Activated T-helper 1 cell treated with Interleukin-2 at 50 U/mL for 16 hours (primary cell): Measurements from ENCODE around the gene SYT1.
"Not testable (repeated sequence)": the region's sequence is repeated elsewhere in the genome, so short reads cannot be mapped to it uniquely, and the experiment has no call there.

ENCODE experiments used
- DNase-seq: peaks from one replicate; pipeline ENCODE4 v3.0.0-alpha.2; 2020; ENCODE audit warnings: low read depth

Gene SYT1

GRCh38 chr12:79141776-79142175 is 277.2 kb downstream of the SYT1 start:
- DNase-seq, result no peak

DNA sequence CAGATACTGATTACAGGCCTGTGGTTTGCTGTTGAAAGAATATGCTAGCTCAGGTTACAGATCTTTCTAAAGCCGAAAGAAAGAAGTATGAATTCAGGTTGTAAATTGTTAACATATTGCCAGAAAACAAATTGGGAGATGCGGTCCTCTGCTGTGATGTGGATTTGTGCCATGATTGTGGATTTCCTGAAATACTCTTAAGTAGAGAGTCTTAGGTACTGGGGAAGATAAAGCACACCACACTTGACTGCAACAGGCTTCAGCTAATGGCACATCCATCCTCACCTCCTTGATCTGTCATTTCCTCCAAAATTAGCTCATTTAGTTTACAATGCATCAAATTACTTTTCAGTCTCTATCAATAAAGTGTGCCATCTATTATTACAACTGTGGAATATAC is 279.2 kb downstream of the SYT1 start:
- DNase-seq, result no peak

DNA sequence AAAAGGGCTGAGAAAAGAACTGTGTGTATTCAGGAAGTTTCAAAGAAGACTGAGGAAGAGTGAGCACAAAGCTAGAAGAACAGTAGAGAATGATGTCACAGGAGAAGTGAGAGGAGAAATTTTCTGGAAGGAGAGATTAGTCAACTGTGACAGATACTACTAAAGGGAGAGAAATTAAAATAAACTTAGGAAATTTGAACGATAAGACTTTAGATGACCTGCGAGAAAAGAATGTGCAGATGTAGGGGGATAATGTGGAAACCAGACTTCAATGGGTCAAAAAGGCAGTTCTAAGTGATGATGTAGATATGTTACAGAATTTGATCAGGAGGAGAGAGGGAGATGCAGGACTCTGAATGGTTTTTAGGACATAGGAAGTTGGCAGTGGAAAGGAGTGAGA is 287.4 kb downstream of the SYT1 start:
- no peak for DNase-seq

DNA sequence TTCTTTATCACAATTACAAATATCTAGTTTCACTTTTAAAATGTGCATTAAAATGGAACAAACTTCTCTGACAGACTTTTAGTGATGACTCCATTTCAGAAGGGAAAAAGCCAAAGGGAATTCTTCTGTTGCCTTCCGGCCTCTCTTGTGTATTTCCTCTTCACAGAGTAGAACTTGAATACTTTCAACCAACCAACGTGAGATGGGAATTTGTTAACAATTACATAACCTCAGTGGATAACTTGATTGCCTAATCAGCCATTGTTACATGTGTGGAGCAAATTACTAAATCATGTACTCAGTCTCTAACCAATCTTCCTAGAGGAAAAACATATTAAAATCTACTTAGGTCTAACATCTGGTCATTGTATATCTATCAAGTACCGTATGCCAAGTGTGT is 291.1 kb downstream of the SYT1 start:
- DNase-seq, result no peak

DNA sequence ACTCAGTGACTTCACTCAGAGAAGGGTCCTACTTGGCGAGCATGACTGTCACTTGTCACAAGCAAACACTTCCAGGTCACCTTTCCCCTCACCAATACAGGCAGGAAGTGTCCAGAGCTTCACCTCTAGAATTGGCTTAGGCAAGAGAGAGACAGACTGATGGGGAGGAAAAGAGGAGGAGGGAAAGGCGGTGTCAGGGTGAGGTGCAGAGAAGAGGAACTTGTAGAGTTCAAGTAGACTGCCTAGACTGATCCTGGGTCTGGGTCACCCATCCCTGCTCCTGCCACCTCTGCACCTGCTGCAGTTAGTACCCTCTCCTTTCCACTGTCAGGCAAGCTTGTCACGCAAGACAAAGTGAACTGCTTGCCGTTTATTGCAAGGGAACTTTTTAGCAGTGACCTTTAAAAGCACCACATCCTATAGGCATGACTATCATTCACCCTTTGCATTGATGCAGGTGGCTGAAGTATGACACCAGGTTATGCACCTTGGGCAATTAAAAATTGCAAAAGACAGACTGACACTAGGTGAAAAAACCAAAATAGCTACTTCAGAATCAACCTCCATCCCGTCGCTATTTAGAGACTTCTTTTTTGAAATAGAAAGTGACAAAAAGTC is 292.4 kb downstream of the SYT1 start:
- no peak for DNase-seq

- no peak for DNase-seq
Observed at GRCh38 chr12:79161249-79161934, 296.8 kb downstream of the SYT1 start.

GRCh38 chr12:79162147-79162772 is 297.7 kb downstream of the SYT1 start:
- no peak for DNase-seq

- no peak for DNase-seq
Observed at GRCh38 chr12:79162948-79163347, 298.4 kb downstream of the SYT1 start.

- no peak for DNase-seq
Observed at GRCh38 chr12:79164890-79165289, 300.3 kb downstream of the SYT1 start.

DNA sequence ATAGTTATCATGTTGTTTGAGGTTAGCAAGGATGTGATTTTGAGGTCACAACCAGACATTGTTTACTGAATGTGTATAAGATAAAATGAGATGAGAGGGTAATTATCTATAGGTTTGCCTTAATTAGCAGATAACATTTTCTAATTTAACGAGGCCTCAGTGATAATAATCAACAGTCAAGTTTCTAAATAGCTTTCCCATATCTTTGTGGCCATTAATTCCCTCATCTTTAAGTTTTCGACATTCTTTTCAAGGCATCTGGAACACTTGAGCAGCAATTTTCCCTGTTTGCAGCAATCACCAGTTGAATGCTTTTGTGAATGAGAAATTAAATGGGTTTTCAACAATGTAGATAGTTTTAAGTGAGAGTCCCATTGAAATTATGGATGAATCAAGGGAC is 304.1 kb downstream of the SYT1 start:
- no peak for DNase-seq

DNA sequence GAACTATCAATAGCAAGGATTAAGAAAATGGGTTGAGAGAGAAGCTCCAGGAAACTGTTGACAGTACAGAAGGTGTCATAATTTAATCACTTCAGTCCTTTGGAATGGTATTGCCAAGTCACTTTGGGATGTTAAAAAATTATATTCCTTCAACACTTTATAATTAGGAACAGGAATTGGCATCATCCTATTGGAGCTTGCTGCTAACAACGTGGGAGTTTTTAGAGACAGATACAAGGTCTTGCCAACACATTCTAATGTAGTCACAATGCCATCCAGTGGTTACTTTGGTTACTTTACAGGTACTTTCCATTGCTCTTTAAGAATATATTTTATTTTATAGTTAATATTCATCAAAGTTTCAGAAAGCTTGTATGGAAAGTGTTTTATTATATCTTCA is 310.1 kb downstream of the SYT1 start:
- no peak for DNase-seq

- no peak for DNase-seq
Observed at GRCh38 chr12:79183003-79183402, 318.4 kb downstream of the SYT1 start.

DNA sequence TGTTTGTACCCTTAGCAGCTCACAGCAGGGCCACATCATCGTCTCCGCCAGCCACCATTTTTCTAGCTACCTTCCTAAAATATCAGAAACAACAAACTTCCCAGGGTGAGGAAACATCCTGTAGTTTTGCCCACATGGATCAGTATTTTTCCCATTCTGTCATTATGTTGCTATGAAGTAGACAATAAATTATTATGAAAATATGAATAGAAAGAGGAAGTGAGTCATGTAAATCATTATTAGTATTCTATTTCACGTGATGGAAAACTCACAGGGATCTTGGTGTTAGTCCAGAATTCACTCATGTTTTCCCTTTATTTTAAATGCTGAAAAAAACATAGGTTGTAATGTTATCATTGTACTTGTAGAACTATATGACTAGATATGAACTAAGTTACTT is 319.4 kb downstream of the SYT1 start:
- no peak for DNase-seq

GRCh38 chr12:79186506-79186905 is 321.9 kb downstream of the SYT1 start:
- no peak for DNase-seq

- no peak for DNase-seq
Observed at GRCh38 chr12:79187032-79187431, 322.5 kb downstream of the SYT1 start.

GRCh38 chr12:79191391-79191790 is 326.8 kb downstream of the SYT1 start:
- DNase-seq, result no peak

GRCh38 chr12:79194595-79194994 is 330.0 kb downstream of the SYT1 start:
- no peak for DNase-seq

DNA sequence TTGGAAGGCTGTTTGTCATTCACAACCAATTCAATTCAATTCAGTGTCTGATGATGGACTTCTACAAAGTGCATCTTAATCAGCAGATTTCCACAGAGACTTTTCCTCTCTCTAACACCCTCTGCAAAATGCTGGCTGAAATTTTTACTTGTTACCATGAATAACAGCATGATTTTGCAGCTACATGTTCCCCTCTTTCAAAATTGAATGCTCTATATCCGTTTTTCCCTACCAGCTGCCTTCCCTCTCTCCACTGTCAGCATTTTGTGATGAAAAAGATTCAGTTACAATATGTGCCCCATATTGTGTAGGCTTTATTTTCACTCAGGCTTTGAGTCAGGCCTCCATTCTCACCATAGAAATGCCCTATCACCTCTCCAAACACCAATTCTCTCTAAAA is 334.6 kb downstream of the SYT1 start:
- DNase-seq, result no peak

DNA sequence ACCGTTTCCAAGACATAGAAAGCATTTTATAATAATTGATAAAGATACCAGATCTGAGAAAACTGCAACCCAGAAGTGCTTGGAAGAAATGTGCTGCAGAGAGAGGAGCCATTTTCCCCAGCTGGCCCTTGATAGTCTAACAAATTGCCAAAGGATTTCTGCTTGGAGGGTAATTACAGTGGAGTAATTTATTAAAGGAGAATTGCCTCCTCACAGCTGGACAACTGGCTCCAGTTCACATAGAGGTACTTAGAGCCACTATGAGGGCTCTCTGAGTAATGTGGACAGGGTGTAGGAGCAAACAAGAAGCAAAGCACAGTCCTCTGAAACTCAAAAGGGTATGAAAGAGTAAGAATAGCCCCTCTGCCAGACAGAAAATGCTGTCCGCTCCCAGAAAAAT is 335.6 kb downstream of the SYT1 start:
- no peak for DNase-seq

DNA sequence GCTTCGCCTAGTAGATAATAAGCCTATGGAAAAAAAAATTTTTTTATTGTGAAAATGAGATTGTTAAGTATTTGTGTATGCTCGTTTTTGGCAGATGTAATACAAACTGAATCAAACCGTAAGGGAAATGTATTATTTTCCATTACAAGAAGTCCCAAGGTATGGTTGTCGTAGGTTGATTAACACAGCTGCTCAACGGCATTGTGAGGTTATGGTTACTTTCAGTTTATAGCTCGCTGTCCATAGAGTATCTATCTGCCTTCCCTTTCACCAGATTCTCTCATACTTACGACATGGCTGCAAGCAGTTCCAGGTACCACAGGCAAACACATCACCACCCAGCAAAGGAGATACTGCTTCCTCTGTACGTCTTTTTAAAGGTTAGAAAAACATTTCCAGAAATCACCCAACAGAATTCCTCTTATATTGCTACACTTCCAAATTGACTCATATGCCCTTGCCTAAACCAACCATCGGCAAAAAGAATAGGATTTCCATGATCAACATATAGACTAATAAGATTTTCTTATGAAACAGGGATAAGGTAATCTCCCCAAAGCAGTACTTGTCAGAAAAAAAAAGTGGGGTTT is 338.6 kb downstream of the SYT1 start:
- DNase-seq, result no peak

- no peak for DNase-seq
Observed at GRCh38 chr12:79206871-79207270, 342.3 kb downstream of the SYT1 start.

DNA sequence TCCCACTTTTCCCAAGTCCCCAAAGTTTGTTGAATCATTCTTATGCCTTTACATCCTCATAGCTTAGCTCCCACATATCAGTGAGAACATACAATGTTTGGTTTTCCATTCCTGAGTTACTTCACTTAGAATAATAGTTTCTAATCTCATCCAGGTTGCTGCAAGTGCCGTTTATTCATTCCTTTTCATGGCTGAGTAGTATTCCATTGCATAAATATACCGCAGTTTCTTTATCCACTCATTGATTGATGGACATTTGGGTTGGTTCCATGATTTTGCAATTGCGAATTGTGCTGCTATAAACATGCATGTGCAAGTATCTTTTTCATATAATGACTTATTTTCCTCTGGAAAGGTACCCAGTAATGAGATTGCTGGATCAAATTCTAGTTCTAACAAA is 345.8 kb downstream of the SYT1 start:
- not testable (repeated sequence) for DNase-seq

DNA sequence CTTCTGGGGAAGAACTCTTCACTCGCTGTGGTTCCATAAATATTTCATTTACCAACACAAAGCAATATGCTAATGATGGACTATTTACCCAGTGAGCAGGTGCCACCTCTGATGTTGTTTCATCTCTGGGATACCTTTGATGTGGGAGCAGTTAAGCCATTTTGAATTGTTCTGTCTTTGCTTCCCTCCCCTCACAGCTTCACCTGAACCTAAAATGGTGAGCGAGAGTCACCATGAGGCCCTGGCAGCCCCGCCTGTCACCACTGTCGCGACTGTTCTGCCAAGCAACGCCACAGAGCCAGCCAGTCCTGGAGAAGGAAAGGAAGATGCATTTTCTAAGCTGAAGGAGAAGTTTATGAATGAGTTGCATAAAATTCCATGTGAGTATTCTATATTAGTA is 352.7 kb downstream of the SYT1 start:
- DNase-seq, result no peak
